Fibroblast of skin of scalp (primary cell): ENCODE results near the gene MTRF1L.
"Not testable (repeated sequence)": the region's sequence is repeated elsewhere in the genome, so short reads cannot be mapped to it uniquely, and the experiment has no call there.

ENCODE experiments used
- DNase-seq: peaks from one replicate; pipeline ENCODE4 v3.0.0-alpha.2; 2013

Gene MTRF1L

GRCh38 chr6:153001767-153002612 is 519 bp downstream of the MTRF1L start:
- no peak for DNase-seq

- DNase-seq, result not testable (repeated sequence)
These were observed 1.7 kb downstream of the MTRF1L start for GRCh38 chr6:153000790-153001189.

GRCh38 chr6:153000243-153000642 is 2.3 kb downstream of the MTRF1L start:
- DNase-seq, result no peak

- DNase-seq, result not testable (repeated sequence)
These were observed 3.0 kb downstream of the MTRF1L start for GRCh38 chr6:152999538-152999937.

GRCh38 chr6:152993847-152994246 is 8.7 kb downstream of the MTRF1L start:
- no peak for DNase-seq

GRCh38 chr6:152993431-152993830 is 9.1 kb downstream of the MTRF1L start:
- no peak for DNase-seq

GRCh38 chr6:152986978-152987377 is 15.5 kb downstream of the MTRF1L start:
- DNase-seq, result no peak

- not testable (repeated sequence) for DNase-seq
These were observed 17.2 kb downstream of the MTRF1L start for GRCh38 chr6:152985300-152985699.

GRCh38 chr6:152984513-152984872 is 18.0 kb downstream of the MTRF1L start:
- DNase-seq, result no peak

- peak; percentile 77 for DNase-seq
These were observed 18.6 kb downstream of the MTRF1L start for GRCh38 chr6:152983637-152984512.

- DNase-seq, result peak; percentile 99
These were observed 19.4 kb downstream of the MTRF1L start, which contains the start of gene FBXO5 for GRCh38 chr6:152982904-152983636. TSS of gene FBXO5 (minus strand) at chr6:152983041. CDS start at chr6:152982959, 82 bp downstream.

GRCh38 chr6:152981989-152982903 is 20.3 kb downstream of the MTRF1L start:
- DNase-seq, result no peak

- DNase-seq, result no peak
These were observed 21.3 kb downstream of the MTRF1L start for GRCh38 chr6:152981219-152981618.

- no peak for DNase-seq
These were observed 21.9 kb downstream of the MTRF1L start for GRCh38 chr6:152980656-152981055.

- DNase-seq, result no peak
These were observed 23.4 kb downstream of the MTRF1L start for GRCh38 chr6:152979116-152979515.

- peak; percentile 21 for DNase-seq
These were observed 24.5 kb downstream of the MTRF1L start for GRCh38 chr6:152978058-152978457.

- no peak for DNase-seq
These were observed 25.0 kb downstream of the MTRF1L start for GRCh38 chr6:152977556-152977955.

- DNase-seq, result no peak
These were observed 25.8 kb downstream of the MTRF1L start for GRCh38 chr6:152976749-152977148.

- DNase-seq, result no peak
These were observed 27.1 kb downstream of the MTRF1L start for GRCh38 chr6:152975204-152975915.

GRCh38 chr6:152973916-152974315 is 28.6 kb downstream of the MTRF1L start:
- no peak for DNase-seq
